ENCODE results near the gene TP73. TPM values are rescaled to one million over a fixed set of nuclear protein-coding genes. Genes with fewer than 3 reads are reported as not detected.

The TP73 gene
- total and polyA plus RNA-seq, 5 experiments from 2014 or later: 0.04 to 0.06 TPM; not detected in 3

GRCh38 chr1:3762151-3762872 lies 110.0 kb downstream of the TP73 start:
- H3K4me1 Mint-ChIP-seq: no peaks in the 10 kb centered on the region
- H3K9me3 Mint-ChIP-seq: peaks cover 0 to 8% (median 0%) of the 10 kb centered on the region in 9 donors
- no peak for DNase-seq
- H3K4me3 Mint-ChIP-seq: no peak overlapping the region
- H3K27ac Mint-ChIP-seq: no peak overlapping the region
- ATAC-seq: no peak
- peaks cover 11 to 54% (median 31%) of the 10 kb centered on the region in 5 donors for H3K27me3 Mint-ChIP-seq
- H3K36me3 Mint-ChIP-seq: no peaks in the 10 kb centered on the region
- POLR2A ChIA-PET: no interaction called here

GRCh38 chr1:3762873-3763228 lies 110.5 kb downstream of the TP73 start:
- DNase-seq (no peak), ATAC-seq (no peak)
- H3K27me3 Mint-ChIP-seq: peaks cover 11 to 54% (median 31%) of the 10 kb centered on the region in 5 donors
- H3K4me1 Mint-ChIP-seq: no peaks in the 10 kb centered on the region
- no peaks in the 10 kb centered on the region for H3K36me3 Mint-ChIP-seq
- no peak overlapping the region for H3K4me3 Mint-ChIP-seq
- peaks cover 0 to 8% (median 0%) of the 10 kb centered on the region in 9 donors for H3K9me3 Mint-ChIP-seq
- no peak overlapping the region for H3K27ac Mint-ChIP-seq
- POLR2A ChIA-PET: no interaction called here

GRCh38 chr1:3763351-3764125 lies 111.2 kb downstream of the TP73 start:
- Mint-ChIP-seq H3K27ac (no peak overlapping the region), H3K9me3 (peaks cover 0 to 8% (median 0%) of the 10 kb centered on the region in 9 donors), H3K36me3 (no peaks in the 10 kb centered on the region), H3K4me1 (no peaks in the 10 kb centered on the region), H3K4me3 (no peak overlapping the region), H3K27me3 (peaks cover 11 to 54% (median 31%) of the 10 kb centered on the region in 5 donors)
- ATAC-seq (no peak), DNase-seq (no peak)
- POLR2A ChIA-PET: no interaction called here

- ATAC-seq (no peak), DNase-seq (peak in 1 of 10 donors; percentile 34)
- H3K4me3 Mint-ChIP-seq: no peak overlapping the region
- peaks cover 3 to 25% (median 8%) of the 10 kb centered on the region in 5 donors for H3K27me3 Mint-ChIP-seq
- H3K36me3 Mint-ChIP-seq: no peaks in the 10 kb centered on the region
- POLR2A ChIA-PET: no interaction called here
- peaks cover 3 to 15% (median 7%) of the 10 kb centered on the region in 4 donors for H3K4me1 Mint-ChIP-seq
- H3K9me3 Mint-ChIP-seq: no peaks in the 10 kb centered on the region
- H3K27ac Mint-ChIP-seq: no peak overlapping the region
Observed at GRCh38 chr1:3767328-3767925, 115.1 kb downstream of the TP73 start.

GRCh38 chr1:3768811-3769390 lies 116.6 kb downstream of the TP73 start:
- ATAC-seq (no peak), DNase-seq (no peak)
- H3K4me1 Mint-ChIP-seq: peaks cover 5 to 20% (median 10%) of the 10 kb centered on the region in 4 donors
- no peaks in the 10 kb centered on the region for H3K9me3 Mint-ChIP-seq
- H3K27ac Mint-ChIP-seq: no peak overlapping the region
- H3K27me3 Mint-ChIP-seq: peaks cover 3 to 18% (median 8%) of the 10 kb centered on the region in 5 donors
- POLR2A ChIA-PET: no interaction called here
- H3K36me3 Mint-ChIP-seq: no peaks in the 10 kb centered on the region
- no peak overlapping the region for H3K4me3 Mint-ChIP-seq

- Mint-ChIP-seq H3K36me3 (no peaks in the 10 kb centered on the region), H3K27ac (peak overlapping the region in 2 of 10 donors; percentile 73 to 76), H3K4me1 (peaks cover 5 to 23% (median 12%) of the 10 kb centered on the region in 4 donors), H3K4me3 (peak overlapping the region in 9 of 10 donors; percentile 22 to 78 (median 69)), H3K9me3 (no peaks in the 10 kb centered on the region), H3K27me3 (peaks cover 0 to 14% (median 3%) of the 10 kb centered on the region in 5 donors)
- POLR2A ChIA-PET: interaction anchor here (0.6 kb wide), 1 partner anchor 29 kb away, joined by 5 read pairs; no protein-coding TSS in a partner anchor
- DNase-seq (peak in 1 of 10 donors; percentile 54), ATAC-seq (no peak)
Observed at GRCh38 chr1:3770047-3770765, 117.9 kb downstream of the TP73 start.

GRCh38 chr1:3771108-3772026 lies 119.1 kb downstream of the TP73 start:
- Mint-ChIP-seq H3K4me1 (peaks cover 8 to 29% (median 21%) of the 10 kb centered on the region in 4 donors), H3K27me3 (peaks cover 0 to 3% (median 0%) of the 10 kb centered on the region in 5 donors), H3K9me3 (no peaks in the 10 kb centered on the region), H3K36me3 (no peaks in the 10 kb centered on the region), H3K27ac (peak overlapping the region in 6 of 10 donors; percentile 13 to 62 (median 38)), H3K4me3 (peak overlapping the region; percentile 69 to 82 (median 76))
- POLR2A ChIA-PET: interaction anchor here (0.6 to 1.0 kb wide), 4 partner anchors 18 to 84 kb away, joined by 3 to 7 read pairs (median 4); partner anchors contain the start of gene LRRC47
- peak in 1 of 10 donors; percentile 62 for DNase-seq
- ATAC-seq: no peak

GRCh38 chr1:3772027-3772714 lies 119.9 kb downstream of the TP73 start:
- Mint-ChIP-seq H3K27ac (peak overlapping the region in 5 of 10 donors; percentile 19 to 62 (median 57)), H3K9me3 (no peaks in the 10 kb centered on the region), H3K36me3 (no peaks in the 10 kb centered on the region), H3K4me3 (peak overlapping the region; percentile 69 to 82 (median 76)), H3K27me3 (peaks cover 0 to 3% (median 0%) of the 10 kb centered on the region in 5 donors), H3K4me1 (peaks cover 9 to 29% (median 22%) of the 10 kb centered on the region in 4 donors)
- ATAC-seq (peak; percentile 78), DNase-seq (peak; percentile 69 to 96 (median 82))
- POLR2A ChIA-PET: interaction anchor here (0.7 to 1.0 kb wide), 2 partner anchors 24 to 43 kb away, joined by 3 to 5 read pairs; partner anchors contain the start of gene LRRC47

- no peaks in the 10 kb centered on the region for H3K27me3 Mint-ChIP-seq
- H3K9me3 Mint-ChIP-seq: no peaks in the 10 kb centered on the region
- peaks cover 9 to 29% (median 22%) of the 10 kb centered on the region in 4 donors for H3K4me1 Mint-ChIP-seq
- H3K27ac Mint-ChIP-seq: peak within 1 kb of the TSS in 6 of 10 donors; percentile 19 to 71 (median 60)
- POLR2A ChIA-PET: no interaction called here
- ATAC-seq (peak in 1 of 2 donors; percentile 11), DNase-seq (peak in 3 of 10 donors; percentile 9 to 58 (median 21))
- H3K36me3 Mint-ChIP-seq: no peaks in the 10 kb centered on the region
- H3K4me3 Mint-ChIP-seq: peak within 1 kb of the TSS; percentile 69 to 82 (median 76)
Observed at GRCh38 chr1:3772715-3773571, 120.6 kb downstream of the TP73 start, which contains the start of gene SMIM1. SMIM1 (plus strand) TSS chr1:3772749; CDS start chr1:3775374, 2,625 bp downstream.
